Left renal cortex interstitium (tissue), 4 donors: Measurements from ENCODE around the gene HSF2BP. TPM values are rescaled to one million over a fixed set of nuclear protein-coding genes. Genes with fewer than 3 reads are reported as not detected.
"Not testable (repeated sequence)": the region's sequence is repeated elsewhere in the genome, so short reads cannot be mapped to it uniquely, and the experiment has no call there.

Source experiments
- DNase-seq, 4 donors: peaks; one replicate each; pipeline ENCODE4 v3.0.0-alpha.2; 2013; ENCODE audit warnings: low read depth in 4 of 4, low spot score in 2 of 4, missing footprints in 1 of 4
- polyA plus RNA-seq, 4 donors: library from polyadenylated mRNA; unstranded; fragments of 120-200 nt; gene quantifications; one replicate each; pipeline ENCODE4 v1.2.1, GENCODE V29; 2013; ENCODE audit not compliant: insufficient read length in 4 of 4

The HSF2BP gene
- polyA plus RNA-seq, 4 donors: 1.7 to 2.0 (median 2.0) TPM

GRCh38 chr21:43688906-43689305 lies 29.6 kb upstream of the HSF2BP start:
- DNase-seq: no peak

- DNase-seq: no peak
These were observed 28.5 kb upstream of the HSF2BP start for GRCh38 chr21:43687566-43688399.

- no peak for DNase-seq
These were observed 27.7 kb upstream of the HSF2BP start for GRCh38 chr21:43686811-43687565.

- no peak for DNase-seq
These were observed 25.1 kb upstream of the HSF2BP start for GRCh38 chr21:43684424-43684823.

GRCh38 chr21:43681650-43682049 lies 22.4 kb upstream of the HSF2BP start:
- DNase-seq: no peak

GRCh38 chr21:43680421-43680820 lies 21.1 kb upstream of the HSF2BP start:
- DNase-seq: not testable (repeated sequence)

GRCh38 chr21:43679951-43680350 lies 20.7 kb upstream of the HSF2BP start:
- no peak for DNase-seq

- DNase-seq: no peak
These were observed 17.1 kb upstream of the HSF2BP start for GRCh38 chr21:43676391-43676790.

- no peak for DNase-seq
These were observed 16.6 kb upstream of the HSF2BP start for GRCh38 chr21:43675871-43676270.

- no peak for DNase-seq
These were observed 10.7 kb upstream of the HSF2BP start for GRCh38 chr21:43669828-43670605.

- no peak for DNase-seq
These were observed 8.1 kb upstream of the HSF2BP start for GRCh38 chr21:43667191-43667904.

- DNase-seq: no peak
These were observed 6.6 kb upstream of the HSF2BP start for GRCh38 chr21:43665879-43666278.

GRCh38 chr21:43664358-43664757 lies 5.1 kb upstream of the HSF2BP start:
- DNase-seq: no peak

GRCh38 chr21:43663033-43663432 lies 3.7 kb upstream of the HSF2BP start:
- no peak for DNase-seq

GRCh38 chr21:43662286-43662685 lies 3.0 kb upstream of the HSF2BP start:
- DNase-seq: no peak

- no peak for DNase-seq
These were observed 536 bp downstream of the HSF2BP start for GRCh38 chr21:43658769-43659135.

GRCh38 chr21:43658088-43658741 lies 1.1 kb downstream of the HSF2BP start:
- DNase-seq: no peak

GRCh38 chr21:43657355-43658087 lies 1.8 kb downstream of the HSF2BP start:
- no peak for DNase-seq

- no peak for DNase-seq
These were observed 4.3 kb downstream of the HSF2BP start for GRCh38 chr21:43654806-43655489.
